ENCODE data around the gene PRDM1.

DNA sequence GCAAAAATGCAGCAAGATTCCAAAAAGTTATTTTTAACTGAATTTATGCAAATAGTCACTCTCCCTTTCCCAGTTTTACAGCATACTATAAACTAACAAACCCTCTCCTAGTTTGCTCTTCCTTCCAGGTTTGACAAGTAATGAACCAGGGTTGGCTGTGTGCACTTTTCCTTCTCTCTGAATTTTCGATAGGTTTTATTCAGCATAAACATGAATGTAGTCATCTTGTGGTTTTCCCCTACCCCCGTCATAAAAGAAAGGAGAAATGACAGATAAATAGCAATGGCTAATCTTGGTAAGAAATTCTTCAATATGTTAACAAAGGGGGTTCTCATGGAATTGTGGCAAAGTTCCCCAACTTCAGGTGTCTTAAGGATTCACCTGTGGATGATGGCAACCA, 26.3 kb downstream of the PRDM1 start:
- TF ChIP-seq, protein P1, sequence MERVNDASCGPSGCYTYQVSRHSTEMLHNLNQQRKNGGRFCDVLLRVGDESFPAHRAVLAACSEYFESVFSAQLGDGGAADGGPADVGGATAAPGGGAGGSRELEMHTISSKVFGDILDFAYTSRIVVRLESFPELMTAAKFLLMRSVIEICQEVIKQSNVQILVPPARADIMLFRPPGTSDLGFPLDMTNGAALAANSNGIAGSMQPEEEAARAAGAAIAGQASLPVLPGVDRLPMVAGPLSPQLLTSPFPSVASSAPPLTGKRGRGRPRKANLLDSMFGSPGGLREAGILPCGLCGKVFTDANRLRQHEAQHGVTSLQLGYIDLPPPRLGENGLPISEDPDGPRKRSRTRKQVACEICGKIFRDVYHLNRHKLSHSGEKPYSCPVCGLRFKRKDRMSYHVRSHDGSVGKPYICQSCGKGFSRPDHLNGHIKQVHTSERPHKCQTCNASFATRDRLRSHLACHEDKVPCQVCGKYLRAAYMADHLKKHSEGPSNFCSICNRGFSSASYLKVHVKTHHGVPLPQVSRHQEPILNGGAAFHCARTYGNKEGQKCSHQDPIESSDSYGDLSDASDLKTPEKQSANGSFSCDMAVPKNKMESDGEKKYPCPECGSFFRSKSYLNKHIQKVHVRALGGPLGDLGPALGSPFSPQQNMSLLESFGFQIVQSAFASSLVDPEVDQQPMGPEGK (CRISPR knock-in tag; IDR thresholded peaks at IDR 0.05; ENCODE audit: borderline replicate concordance) = no peak
- TF ChIP-seq ZFP3 (CRISPR knock-in tag; IDR thresholded peaks at IDR 0.05) (no peak), SNAI2 (CRISPR knock-in tag; IDR thresholded peaks at IDR 0.05) (no peak), ZFP30 (CRISPR knock-in tag; IDR thresholded peaks at IDR 0.05) (no peak), ARNTL (CRISPR knock-in tag; IDR thresholded peaks at IDR 0.05; ENCODE audit: borderline replicate concordance, low read depth) (no peak), CSDC2 (CRISPR knock-in tag; IDR thresholded peaks at IDR 0.05) (no peak), GLIS3 (CRISPR knock-in tag; IDR thresholded peaks at IDR 0.05) (no peak)
- TF ChIP-seq, protein P2, sequence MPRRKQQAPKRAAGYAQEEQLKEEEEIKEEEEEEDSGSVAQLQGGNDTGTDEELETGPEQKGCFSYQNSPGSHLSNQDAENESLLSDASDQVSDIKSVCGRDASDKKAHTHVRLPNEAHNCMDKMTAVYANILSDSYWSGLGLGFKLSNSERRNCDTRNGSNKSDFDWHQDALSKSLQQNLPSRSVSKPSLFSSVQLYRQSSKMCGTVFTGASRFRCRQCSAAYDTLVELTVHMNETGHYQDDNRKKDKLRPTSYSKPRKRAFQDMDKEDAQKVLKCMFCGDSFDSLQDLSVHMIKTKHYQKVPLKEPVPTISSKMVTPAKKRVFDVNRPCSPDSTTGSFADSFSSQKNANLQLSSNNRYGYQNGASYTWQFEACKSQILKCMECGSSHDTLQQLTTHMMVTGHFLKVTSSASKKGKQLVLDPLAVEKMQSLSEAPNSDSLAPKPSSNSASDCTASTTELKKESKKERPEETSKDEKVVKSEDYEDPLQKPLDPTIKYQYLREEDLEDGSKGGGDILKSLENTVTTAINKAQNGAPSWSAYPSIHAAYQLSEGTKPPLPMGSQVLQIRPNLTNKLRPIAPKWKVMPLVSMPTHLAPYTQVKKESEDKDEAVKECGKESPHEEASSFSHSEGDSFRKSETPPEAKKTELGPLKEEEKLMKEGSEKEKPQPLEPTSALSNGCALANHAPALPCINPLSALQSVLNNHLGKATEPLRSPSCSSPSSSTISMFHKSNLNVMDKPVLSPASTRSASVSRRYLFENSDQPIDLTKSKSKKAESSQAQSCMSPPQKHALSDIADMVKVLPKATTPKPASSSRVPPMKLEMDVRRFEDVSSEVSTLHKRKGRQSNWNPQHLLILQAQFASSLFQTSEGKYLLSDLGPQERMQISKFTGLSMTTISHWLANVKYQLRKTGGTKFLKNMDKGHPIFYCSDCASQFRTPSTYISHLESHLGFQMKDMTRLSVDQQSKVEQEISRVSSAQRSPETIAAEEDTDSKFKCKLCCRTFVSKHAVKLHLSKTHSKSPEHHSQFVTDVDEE (CRISPR knock-in tag; IDR thresholded peaks at IDR 0.05) = no peak
